Upper lobe of left lung (tissue), 6 donors: Measurements from ENCODE around the gene MLLT3. TPM values are rescaled to one million over a fixed set of nuclear protein-coding genes. Genes with fewer than 3 reads are reported as not detected.

ENCODE experiments used
- ATAC-seq, 2 donors: fragments of 200-7000 bp; cut with Tn5 transposase; one replicate each; pipeline ENCODE4 v1.9.1; 2022; ENCODE audit warnings: mild to moderate bottlenecking in 2 of 2, moderate library complexity in 2 of 2; ENCODE audit not compliant: low FRiP score in 2 of 2
- DNase-seq, 2 donors: peaks; one replicate each; pipeline ENCODE4 v3.0.0-alpha.2; 2019 to 2020
- H3K27ac ChIP-seq, 4 donors: fragments of 200-600 bp; sonication (generic); one replicate each; pipeline ENCODE4 v1.5.1; 2016 to 2019
- H3K27me3 ChIP-seq, 4 donors: fragments of 200-600 bp; sonication (generic); one replicate each; pipeline ENCODE4 v1.5.1; 2017 to 2019
- H3K36me3 ChIP-seq, 4 donors: fragments of 200-600 bp; sonication (generic); one replicate each; pipeline ENCODE4 v1.5.1; 2016 to 2019
- H3K4me1 ChIP-seq, 4 donors: fragments of 200-600 bp; sonication (generic); one replicate each; pipeline ENCODE4 v1.5.1; 2018 to 2019
- H3K4me3 ChIP-seq, 4 donors: fragments of 200-600 bp; sonication (generic); one replicate each; pipeline ENCODE4 v1.5.1; 2017 to 2019; ENCODE audit warnings: mild to moderate bottlenecking in 2 of 4, moderate library complexity in 1 of 4
- H3K9me3 ChIP-seq, 4 donors: fragments of 200-600 bp; sonication (generic); one replicate each; pipeline ENCODE4 v1.5.1; 2018 to 2019
- EP300 ChIP-seq, 4 donors: sonication (generic); formaldehyde crosslinking; IDR thresholded peaks; one replicate each; pipeline ENCODE4 v1.5.1; 2017; ENCODE audit warnings: antibody characterized with exemption in 4 of 4, control low read depth in 2 of 4
- POLR2A ChIP-seq, 4 donors: fragments of 450-650 bp; IDR thresholded peaks; one replicate each; pipeline ENCODE4 v1.5.1; 2016 to 2017; ENCODE audit warnings: antibody characterized with exemption in 4 of 4, mild to moderate bottlenecking in 2 of 4
- POLR2AphosphoS5 ChIP-seq, 2 donors: sonication (generic); formaldehyde crosslinking; IDR thresholded peaks; one replicate each; pipeline ENCODE4 v1.5.1; 2017; ENCODE audit warnings: antibody characterized with exemption in 2 of 2
- WGBS, 2 donors: methylation state at CpG; one replicate each; pipeline ENCODE4 v1.1.5; 2017 to 2018; 5-methylcytosine and 5-hydroxymethylcytosine counted together
- total RNA-seq, 6 donors: library from RNA; depleted of rRNA in 4 of 6; stranded (reverse); fragments of >200 nt in 4 of 6; gene quantifications; one replicate each; pipeline versions ENCODE4 v1.1.0 to v1.2.1, GENCODE V29; 2016 to 2021
- TF ChIP-seq, protein P1 (sequence below), 6 experiments: fragments of 450-650 bp in 4 of 6; fragments of 200-600 bp in 2 of 6; sonication (generic) in 2 of 6; IDR thresholded peaks; one replicate each; pipeline ENCODE4 v1.5.1; 2016 to 2019; ENCODE audit warnings: antibody characterized with exemption in 6 of 6
- donor health status: DM: no; HTN: no; CAD: no; lungs with moderate emphysema.
- donor health status: DM: no; HTN: yes; CAD: no; lungs with severe emphysema.

The MLLT3 gene
- total RNA-seq, 6 donors from 2014 or later, result 13.8 to 30.4 (median 20.9) TPM

DNA sequence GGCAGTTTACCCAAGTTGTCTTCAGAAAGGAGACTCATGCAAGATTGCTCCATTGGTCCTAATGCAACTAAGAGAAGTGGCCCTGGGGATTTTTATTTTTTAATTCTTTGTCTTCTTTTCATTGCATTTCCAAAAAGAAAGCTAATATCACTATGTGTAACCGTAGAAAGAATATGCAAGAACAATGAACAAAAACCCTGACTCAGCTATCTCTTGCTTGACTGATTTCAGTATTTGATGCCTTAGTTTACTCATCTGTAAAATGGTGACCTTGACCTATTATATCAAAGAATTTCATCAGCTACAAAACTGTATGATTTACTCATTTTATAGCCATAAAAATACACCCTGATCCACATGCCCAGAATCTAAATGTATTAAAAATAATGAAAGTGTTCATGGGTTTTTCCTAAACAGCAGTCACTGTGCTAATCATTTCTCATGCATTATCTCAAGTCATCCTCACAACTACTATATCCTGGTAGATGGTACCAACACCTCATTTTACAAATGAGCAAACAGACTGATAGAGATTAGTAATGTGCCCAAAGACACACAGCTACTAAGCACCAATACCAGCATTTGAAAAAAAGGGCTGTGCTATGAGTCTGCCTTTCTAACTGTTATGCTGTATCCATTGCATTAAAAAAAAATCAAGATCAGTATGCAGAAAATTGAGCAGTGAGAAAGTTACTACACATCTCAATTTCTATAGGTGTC is 185.7 kb downstream of the MLLT3 start:
- Histone ChIP-seq H3K4me3 (no peak overlapping the region), H3K36me3 (no peaks in the 10 kb centered on the region), H3K9me3 (no peaks in the 10 kb centered on the region), H3K4me1 (no peaks in the 10 kb centered on the region), H3K27ac (no peak overlapping the region), H3K27me3 (no peaks in the 10 kb centered on the region)
- 92 to 97% methylated on average over 1 of the region's 1 CpG for WGBS, 2 donors
- DNase-seq (no peak), ATAC-seq (no peak)
- TF ChIP-seq, protein P1, sequence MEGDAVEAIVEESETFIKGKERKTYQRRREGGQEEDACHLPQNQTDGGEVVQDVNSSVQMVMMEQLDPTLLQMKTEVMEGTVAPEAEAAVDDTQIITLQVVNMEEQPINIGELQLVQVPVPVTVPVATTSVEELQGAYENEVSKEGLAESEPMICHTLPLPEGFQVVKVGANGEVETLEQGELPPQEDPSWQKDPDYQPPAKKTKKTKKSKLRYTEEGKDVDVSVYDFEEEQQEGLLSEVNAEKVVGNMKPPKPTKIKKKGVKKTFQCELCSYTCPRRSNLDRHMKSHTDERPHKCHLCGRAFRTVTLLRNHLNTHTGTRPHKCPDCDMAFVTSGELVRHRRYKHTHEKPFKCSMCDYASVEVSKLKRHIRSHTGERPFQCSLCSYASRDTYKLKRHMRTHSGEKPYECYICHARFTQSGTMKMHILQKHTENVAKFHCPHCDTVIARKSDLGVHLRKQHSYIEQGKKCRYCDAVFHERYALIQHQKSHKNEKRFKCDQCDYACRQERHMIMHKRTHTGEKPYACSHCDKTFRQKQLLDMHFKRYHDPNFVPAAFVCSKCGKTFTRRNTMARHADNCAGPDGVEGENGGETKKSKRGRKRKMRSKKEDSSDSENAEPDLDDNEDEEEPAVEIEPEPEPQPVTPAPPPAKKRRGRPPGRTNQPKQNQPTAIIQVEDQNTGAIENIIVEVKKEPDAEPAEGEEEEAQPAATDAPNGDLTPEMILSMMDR (IDR thresholded peaks at IDR 0.05), result no peak
- TF ChIP-seq EP300 (IDR thresholded peaks at IDR 0.05) (no peak), POLR2A (IDR thresholded peaks at IDR 0.05) (no peak), POLR2AphosphoS5 (IDR thresholded peaks at IDR 0.05) (no peak)

DNA sequence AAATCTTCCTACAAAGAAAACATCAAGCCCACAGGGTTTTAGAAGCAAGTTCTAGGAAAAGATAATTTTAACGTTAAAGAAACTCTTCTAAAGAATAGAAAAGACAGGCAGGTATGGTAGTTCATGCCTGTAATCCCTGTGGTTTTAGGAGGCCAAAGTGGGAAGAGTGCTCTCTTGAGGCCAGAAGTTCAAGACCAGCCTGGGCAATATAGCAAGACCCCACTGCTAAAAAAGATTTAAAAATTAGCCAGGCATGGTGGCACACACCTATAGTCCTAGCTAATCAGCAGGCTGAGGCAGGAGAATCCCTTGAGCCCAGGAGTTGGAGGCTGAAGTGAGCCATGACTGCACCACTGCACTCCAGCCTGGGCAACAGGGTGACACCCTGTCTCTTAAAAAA is 193.3 kb downstream of the MLLT3 start:
- H3K9me3 ChIP-seq, result no peaks in the 10 kb centered on the region
- H3K27me3 ChIP-seq, result no peaks in the 10 kb centered on the region
- ATAC-seq (no peak), DNase-seq (no peak)
- WGBS, 2 donors, result 90 to 92% methylated on average over 1 of the region's 1 CpG
- no peak overlapping the region for H3K27ac ChIP-seq
- no peaks in the 10 kb centered on the region for H3K36me3 ChIP-seq
- H3K4me1 ChIP-seq, result no peaks in the 10 kb centered on the region
- TF ChIP-seq POLR2A (IDR thresholded peaks at IDR 0.05), result no peak
- TF ChIP-seq POLR2AphosphoS5 (IDR thresholded peaks at IDR 0.05), result no peak
- TF ChIP-seq, protein P1 (IDR thresholded peaks at IDR 0.05), result no peak
- no peak for TF ChIP-seq EP300 (IDR thresholded peaks at IDR 0.05)
- H3K4me3 ChIP-seq, result no peak overlapping the region

DNA sequence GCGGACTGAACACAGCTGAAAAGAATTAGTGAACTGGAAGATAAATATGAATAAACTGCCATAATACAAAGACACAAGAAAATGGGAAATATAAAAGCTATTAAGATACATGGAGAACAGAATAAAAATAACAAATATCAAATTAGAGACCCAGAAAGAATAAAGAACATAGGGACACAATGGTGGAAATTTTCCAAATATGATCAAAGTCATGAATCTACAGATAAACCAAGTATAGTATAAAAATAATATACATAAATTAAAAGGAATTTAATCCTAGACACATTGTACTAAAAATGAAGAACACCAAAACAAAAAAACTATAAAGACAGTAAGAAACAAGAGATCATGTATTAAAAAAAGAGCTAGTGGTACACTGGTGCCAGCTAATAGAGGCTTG is 194.9 kb downstream of the MLLT3 start:
- H3K4me1 ChIP-seq, result no peaks in the 10 kb centered on the region
- 98 to 100% methylated on average over 1 of the region's 1 CpG for WGBS, 2 donors
- no peaks in the 10 kb centered on the region for H3K36me3 ChIP-seq
- H3K27me3 ChIP-seq, result no peaks in the 10 kb centered on the region
- no peak for ATAC-seq
- DNase-seq, result no peak
- TF ChIP-seq EP300 (IDR thresholded peaks at IDR 0.05), result no peak
- no peak for TF ChIP-seq POLR2AphosphoS5 (IDR thresholded peaks at IDR 0.05)
- TF ChIP-seq POLR2A (IDR thresholded peaks at IDR 0.05), result no peak
- TF ChIP-seq, protein P1 (IDR thresholded peaks at IDR 0.05), result no peak
- no peak overlapping the region for H3K27ac ChIP-seq
- H3K9me3 ChIP-seq, result no peaks in the 10 kb centered on the region
- H3K4me3 ChIP-seq, result no peak overlapping the region

DNA sequence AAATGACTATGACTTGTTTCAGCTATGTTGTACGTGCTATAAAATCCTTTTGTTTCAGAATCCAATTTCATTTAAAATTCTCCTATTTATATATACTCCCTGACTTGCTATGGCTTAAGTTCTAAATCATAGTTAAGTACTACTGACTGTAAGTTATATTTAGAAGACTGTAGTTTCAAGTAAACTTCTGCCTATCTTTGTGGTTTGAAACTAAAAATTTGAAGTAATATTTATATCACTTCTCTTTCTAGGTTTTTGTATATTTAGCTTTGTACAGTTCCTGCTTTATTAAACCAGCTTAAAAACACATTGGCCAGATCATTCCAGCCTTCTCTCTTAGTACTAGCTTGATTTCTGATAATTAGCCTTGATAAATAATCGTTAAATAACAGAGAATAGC is 196.3 kb downstream of the MLLT3 start:
- ATAC-seq (no peak), DNase-seq (no peak)
- Histone ChIP-seq H3K36me3 (no peaks in the 10 kb centered on the region), H3K9me3 (no peaks in the 10 kb centered on the region), H3K27ac (no peak overlapping the region), H3K4me1 (no peaks in the 10 kb centered on the region), H3K4me3 (no peak overlapping the region), H3K27me3 (no peaks in the 10 kb centered on the region)
- TF ChIP-seq EP300 (IDR thresholded peaks at IDR 0.05) (no peak), POLR2A (IDR thresholded peaks at IDR 0.05) (no peak), POLR2AphosphoS5 (IDR thresholded peaks at IDR 0.05) (no peak)
- TF ChIP-seq, protein P1 (IDR thresholded peaks at IDR 0.05), result no peak
- 40 to 90% methylated on average over 2 of the region's 2 CpGs for WGBS, 2 donors

DNA sequence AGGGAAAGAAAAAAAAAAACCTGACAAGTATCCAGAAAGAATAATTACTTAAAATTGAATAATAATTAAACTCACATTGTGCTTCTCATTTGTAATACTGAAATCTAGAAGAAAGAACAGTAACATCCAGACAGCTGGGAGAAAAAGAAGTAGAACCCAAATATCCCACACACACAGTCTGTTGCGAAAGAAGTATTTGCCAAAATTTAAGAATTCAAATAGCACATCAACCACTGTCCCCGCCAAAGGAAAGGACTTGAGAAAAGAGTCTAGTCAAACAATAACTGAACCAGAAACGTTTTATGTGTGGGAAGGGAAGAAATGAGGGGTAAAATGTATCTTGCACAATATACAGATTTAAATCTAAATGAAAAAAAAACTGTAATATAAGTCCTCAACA is 202.8 kb downstream of the MLLT3 start:
- Histone ChIP-seq H3K9me3 (no peaks in the 10 kb centered on the region), H3K27ac (no peak overlapping the region), H3K36me3 (no peaks in the 10 kb centered on the region), H3K4me1 (no peaks in the 10 kb centered on the region), H3K4me3 (no peak overlapping the region), H3K27me3 (no peaks in the 10 kb centered on the region)
- 39 to 54% methylated on average over 3 of the region's 3 CpGs for WGBS, 2 donors
- TF ChIP-seq POLR2A (IDR thresholded peaks at IDR 0.05), result no peak
- no peak for TF ChIP-seq EP300 (IDR thresholded peaks at IDR 0.05)
- ATAC-seq, result no peak
- no peak for DNase-seq
